Vagina (tissue), 2 donors: ENCODE data around the gene IMMT.

Experiments
- POLR2A ChIP-seq, 2 donors: fragments of 450-650 bp; IDR thresholded peaks; one replicate each; pipeline ENCODE4 v1.6.1; 2017; ENCODE audit warnings: antibody characterized with exemption in 2 of 2, mild to moderate bottlenecking in 2 of 2, moderate library complexity in 2 of 2
- POLR2AphosphoS5 ChIP-seq, 2 donors: sonication (generic); formaldehyde crosslinking; IDR thresholded peaks; one replicate each; pipeline ENCODE4 v1.9.0; 2017; ENCODE audit warnings: antibody characterized with exemption in 2 of 2, mild to moderate bottlenecking in 2 of 2, low read depth in 1 of 2; ENCODE audit not compliant: insufficient read depth in 1 of 2
- TF ChIP-seq, protein P1 (sequence below), 3 experiments: fragments of 450-650 bp in 2 of 3; fragments of 200-600 bp in 1 of 3; sonication (generic) in 1 of 3; IDR thresholded peaks; one replicate each; pipeline ENCODE4 v1.5.1; 2017 to 2019; ENCODE audit warnings: antibody characterized with exemption in 3 of 3, mild to moderate bottlenecking in 2 of 3, moderate library complexity in 2 of 3

DNA sequence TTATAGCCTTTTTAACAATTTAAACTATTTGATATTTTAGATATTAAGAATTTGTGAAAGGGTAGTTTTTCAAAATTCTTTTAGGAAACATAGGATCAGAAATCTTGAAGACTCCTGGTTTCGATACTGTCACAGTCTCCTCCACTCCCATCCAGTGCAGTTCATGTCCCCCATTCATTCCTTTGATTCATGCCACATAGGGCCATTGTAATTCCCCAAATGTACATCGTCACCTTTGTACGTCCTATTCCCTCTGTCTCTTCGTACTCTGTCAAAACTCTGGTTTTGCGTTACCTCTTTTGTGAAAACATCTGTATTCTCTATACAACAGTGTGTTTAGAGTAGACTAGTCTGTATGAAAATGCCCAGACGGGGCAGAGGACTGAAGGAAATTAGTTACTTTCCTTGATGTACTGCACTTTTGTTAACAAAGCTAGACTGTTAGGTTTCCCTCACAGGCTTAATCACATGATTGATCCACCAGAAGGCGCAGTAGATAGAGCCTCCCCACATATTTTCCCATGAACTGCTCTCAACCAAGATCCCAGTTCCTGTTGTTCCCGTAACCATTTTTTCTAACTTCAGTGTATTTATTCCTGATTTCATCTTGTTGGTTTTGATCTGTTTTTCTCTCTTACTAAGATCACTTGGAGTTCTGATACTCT is 6.5 kb upstream of the IMMT start:
- TF ChIP-seq, protein P1, sequence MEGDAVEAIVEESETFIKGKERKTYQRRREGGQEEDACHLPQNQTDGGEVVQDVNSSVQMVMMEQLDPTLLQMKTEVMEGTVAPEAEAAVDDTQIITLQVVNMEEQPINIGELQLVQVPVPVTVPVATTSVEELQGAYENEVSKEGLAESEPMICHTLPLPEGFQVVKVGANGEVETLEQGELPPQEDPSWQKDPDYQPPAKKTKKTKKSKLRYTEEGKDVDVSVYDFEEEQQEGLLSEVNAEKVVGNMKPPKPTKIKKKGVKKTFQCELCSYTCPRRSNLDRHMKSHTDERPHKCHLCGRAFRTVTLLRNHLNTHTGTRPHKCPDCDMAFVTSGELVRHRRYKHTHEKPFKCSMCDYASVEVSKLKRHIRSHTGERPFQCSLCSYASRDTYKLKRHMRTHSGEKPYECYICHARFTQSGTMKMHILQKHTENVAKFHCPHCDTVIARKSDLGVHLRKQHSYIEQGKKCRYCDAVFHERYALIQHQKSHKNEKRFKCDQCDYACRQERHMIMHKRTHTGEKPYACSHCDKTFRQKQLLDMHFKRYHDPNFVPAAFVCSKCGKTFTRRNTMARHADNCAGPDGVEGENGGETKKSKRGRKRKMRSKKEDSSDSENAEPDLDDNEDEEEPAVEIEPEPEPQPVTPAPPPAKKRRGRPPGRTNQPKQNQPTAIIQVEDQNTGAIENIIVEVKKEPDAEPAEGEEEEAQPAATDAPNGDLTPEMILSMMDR (IDR thresholded peaks at IDR 0.05): no peak
- TF ChIP-seq POLR2AphosphoS5 (IDR thresholded peaks at IDR 0.05; ENCODE audit: insufficient read depth in 1 of 2, low read depth in 1 of 2): no peak
- no peak for TF ChIP-seq POLR2A (IDR thresholded peaks at IDR 0.05)
